Measurements from ENCODE around the gene POLD2.

POLD2 gene

GRCh38 chr7:44151956-44152355, 28.6 kb upstream of the POLD2 start:
- DNase-seq: no peak

- DNase-seq: peak in 1 of 2 experiments; percentile 58
Observed at GRCh38 chr7:44150966-44151941, 27.9 kb upstream of the POLD2 start.

DNA sequence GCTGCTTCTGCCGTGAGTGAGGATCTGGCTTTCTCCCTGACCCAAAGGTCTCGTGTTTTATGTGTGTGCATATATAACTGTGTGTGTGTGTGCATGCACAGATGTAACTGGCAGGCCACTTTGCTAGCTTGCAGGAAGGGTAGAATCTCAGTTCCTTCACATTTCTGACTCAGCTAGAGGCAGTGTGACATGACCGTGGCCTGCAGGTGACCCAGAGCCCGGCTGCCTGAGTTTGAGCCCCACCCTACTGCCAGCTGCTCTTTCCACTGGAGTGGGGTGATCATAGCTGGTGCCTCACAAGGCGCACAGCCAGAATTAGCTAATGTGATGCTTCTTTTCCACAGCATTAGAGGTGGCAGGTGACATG, 27.1 kb upstream of the POLD2 start:
- DNase-seq: no peak

- no peak for DNase-seq
Observed at GRCh38 chr7:44149571-44150465, 26.5 kb upstream of the POLD2 start.

DNA sequence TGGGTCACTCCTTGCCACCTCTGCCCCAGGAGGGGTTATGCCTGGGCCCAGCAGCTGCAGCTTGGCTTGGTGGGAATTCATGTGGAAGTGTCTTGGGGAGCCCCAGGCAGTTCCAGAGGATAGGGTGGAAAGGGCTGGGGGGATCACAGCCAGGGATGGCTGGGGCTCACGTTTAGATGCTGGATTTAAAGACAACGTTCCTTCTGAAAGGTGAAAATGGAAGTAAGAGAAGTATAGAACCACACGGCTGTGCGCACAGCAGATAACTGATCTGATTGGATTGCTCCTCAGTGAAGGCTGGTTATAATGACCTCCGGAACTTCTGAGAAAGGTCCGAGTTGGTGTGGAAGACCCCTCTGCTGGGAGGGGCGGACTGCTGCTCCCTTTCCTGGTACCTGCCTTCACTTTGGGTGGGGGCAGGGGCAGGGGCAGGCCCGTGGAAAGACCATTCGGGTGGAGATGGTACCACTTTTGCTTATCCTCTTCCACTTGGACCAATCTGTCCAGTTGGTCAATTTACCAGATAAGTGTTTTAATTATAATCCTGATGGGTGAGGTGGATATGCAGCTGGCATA, 25.7 kb upstream of the POLD2 start:
- DNase-seq: no peak

GRCh38 chr7:44148166-44148565, 24.8 kb upstream of the POLD2 start:
- DNase-seq: no peak

- DNase-seq: no peak
Observed at GRCh38 chr7:44147026-44147991, 24.0 kb upstream of the POLD2 start.

DNA sequence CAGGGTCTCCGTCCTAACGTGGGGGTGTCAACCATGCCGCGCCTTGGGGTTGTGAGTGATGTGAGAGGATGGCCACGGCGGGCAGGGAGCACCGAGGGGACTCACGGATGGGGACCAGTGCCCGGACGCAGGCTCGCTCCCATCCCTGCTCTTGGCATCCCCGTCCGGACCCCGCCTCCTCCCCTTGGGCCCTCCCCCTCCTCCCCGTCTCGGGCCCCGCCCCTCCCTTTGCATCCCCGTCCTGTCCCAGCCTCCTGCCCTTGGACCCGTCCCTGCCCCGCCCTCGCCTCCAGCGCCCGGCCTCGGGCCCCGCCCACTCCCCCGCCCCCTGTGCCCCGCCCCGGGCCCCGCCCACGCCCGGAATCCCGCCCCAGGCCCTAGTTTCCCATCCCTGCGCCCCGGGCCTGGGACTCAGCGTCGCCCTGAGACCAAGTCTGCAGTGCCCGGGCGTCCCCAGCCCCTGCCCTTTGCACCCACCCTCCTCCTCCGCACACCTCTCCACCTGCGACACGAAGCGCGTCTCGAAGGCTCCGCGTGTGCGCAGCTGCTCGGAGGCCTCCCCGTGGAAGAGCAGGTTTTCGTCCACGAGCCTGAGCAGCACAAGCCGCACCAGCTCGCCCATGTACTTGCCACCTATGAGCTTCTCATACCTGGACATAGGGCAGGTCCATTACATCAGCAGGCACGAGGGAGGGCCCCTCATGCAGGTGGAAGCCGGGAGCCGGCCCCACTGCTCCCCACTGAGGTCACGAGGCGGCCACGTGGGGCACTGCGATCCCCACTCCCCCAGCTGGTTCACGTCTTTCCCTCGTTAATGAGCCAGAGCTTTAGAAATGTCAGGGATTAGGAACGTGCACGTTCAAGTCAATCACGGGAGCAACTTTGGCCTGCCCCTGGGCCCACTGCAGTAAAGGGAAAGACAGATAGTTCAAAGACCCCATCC, 22.9 kb upstream of the POLD2 start:
- no peak for DNase-seq

DNA sequence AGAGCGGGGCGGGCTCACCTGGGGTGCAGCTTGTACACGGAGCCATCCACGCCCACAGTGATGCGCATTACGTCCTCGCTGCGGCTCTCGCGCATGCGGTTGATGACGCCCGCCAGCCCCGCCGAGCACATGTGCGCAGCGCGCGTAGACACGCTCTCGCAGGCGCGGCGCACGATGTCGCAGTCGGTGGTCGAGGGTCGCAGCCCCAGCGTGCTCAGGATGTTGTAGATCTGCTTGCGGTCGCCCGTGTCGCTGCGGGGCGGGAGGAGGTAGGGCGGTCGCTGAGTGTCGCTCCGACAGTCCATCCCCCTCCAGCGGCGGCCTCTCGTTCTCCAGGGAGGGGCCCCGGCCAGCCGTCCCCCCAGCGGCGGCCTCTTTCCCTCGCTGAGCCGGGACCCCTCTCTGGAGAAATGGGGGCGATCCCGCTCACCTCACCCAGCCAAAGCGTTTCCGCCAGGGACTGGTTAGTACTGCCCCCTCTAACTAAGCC, 22.2 kb upstream of the POLD2 start:
- DNase-seq: no peak

- no peak for DNase-seq
Observed at GRCh38 chr7:44144968-44145478, 21.7 kb upstream of the POLD2 start.

GRCh38 chr7:44144426-44144967, 21.1 kb upstream of the POLD2 start:
- no peak for DNase-seq

DNA sequence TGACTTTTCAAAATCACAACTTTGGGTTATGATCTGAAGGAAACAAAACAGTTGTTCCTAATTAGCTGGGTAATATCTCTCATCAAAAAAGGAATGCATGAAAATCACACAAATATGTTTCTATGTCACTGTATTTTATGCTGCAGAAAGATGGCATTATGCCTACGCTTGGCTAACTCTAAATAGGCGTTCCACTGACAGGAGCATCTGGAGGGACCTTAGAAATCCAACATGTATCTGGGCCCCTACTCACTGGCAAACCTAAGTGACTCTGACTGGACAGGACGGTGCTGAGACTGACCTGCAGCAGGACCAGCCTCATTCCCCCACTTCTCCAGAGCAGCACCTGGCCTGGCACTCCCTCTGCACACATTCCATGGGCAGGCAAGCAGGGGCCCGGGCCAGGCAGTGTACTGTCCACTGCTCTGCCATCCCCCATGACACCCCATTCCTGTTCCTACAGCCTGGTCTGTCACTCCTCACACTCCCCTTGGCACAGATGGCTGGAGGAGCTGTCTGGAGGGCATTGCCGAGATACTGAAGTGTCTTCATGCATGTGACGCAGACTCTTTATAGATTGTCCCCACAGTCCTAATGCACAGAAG, 20.4 kb upstream of the POLD2 start:
- no peak for DNase-seq

DNA sequence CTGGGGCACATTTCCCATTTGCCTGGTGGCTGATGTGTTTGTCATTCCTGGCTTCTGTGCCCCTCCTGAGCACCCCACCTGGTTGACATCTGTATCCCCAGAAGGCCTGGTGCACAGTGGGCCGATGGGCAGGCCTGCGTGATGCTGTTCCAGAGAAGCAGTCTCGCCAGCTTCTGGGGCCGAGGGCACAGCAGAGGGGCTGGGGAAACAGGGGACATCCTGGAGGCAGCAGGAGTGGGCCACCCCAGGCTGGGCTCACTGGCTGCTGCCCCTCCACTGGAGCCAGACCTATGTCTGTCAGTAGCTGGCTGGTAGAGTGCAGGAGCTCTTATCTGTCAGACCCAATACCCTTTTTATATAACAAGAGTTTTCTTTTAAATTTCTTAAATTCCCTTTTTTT, 18.7 kb upstream of the POLD2 start:
- DNase-seq: no peak

GRCh38 chr7:44141221-44141850, 18.0 kb upstream of the POLD2 start, which contains the start of gene MYL7:
MYL7 (minus strand) TSS chr7:44141332; CDS start chr7:44141305, 27 bp downstream.
- no peak for DNase-seq

DNA sequence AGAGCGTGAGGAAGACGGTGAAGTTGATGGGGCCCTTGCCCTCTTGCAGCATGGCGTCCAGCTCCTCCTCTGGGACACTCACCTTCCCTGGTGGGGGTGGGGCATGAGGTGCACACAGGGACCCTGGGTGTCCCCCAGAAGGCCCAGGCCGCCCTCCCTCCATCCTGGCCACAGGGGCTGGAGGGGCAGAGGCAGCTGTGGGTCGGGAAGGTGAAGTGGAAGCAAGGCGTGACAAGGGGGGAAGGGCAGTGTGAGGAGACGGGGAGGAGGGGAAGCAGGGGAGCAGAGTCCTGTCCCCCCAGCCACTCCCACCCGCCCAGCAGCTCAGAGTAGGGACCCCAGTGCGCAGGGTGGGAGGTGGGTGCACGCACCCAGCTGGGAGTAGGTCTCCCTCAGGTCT, 17.0 kb upstream of the POLD2 start:
- DNase-seq: no peak

GRCh38 chr7:44139311-44140010, 16.1 kb upstream of the POLD2 start:
- DNase-seq: no peak

- DNase-seq: no peak
Observed at GRCh38 chr7:44138698-44139097, 15.3 kb upstream of the POLD2 start.

GRCh38 chr7:44136731-44137130, 13.4 kb upstream of the POLD2 start:
- no peak for DNase-seq
